8988T (cell line): ENCODE results near the gene HTR3B.

ENCODE experiments used
- DNase-seq: peaks from one replicate; pipeline ENCODE4 v3.0.0; 2011

HTR3B gene

GRCh38 chr11:113949891-113950290 is 45.3 kb downstream of the HTR3B start:
- DNase-seq, result no peak

- DNase-seq, result no peak
Measured at GRCh38 chr11:113951537-113951936, 46.9 kb downstream of the HTR3B start.

- DNase-seq, result no peak
Measured at GRCh38 chr11:113952070-113952469, 47.5 kb downstream of the HTR3B start.

DNA sequence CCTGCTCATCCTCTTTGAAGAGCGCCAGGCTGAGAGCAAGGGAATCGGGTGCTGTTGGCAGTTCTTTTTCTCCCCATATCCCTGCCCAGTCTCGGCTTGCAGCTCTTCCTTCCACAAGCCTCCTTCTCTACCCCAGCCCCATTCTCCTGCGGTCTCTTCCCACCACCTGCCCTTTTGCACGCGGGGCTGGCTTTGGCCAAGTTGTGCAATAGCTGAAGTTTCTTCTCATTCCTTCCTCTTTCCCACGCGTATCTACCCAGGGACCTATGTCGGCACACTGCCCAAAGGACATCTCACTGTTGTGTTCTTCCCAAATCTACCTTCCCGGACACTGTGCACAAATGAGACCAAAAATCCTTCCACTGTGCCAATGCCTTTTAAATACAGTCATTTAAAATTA is 48.0 kb downstream of the HTR3B start:
- DNase-seq, result no peak

DNA sequence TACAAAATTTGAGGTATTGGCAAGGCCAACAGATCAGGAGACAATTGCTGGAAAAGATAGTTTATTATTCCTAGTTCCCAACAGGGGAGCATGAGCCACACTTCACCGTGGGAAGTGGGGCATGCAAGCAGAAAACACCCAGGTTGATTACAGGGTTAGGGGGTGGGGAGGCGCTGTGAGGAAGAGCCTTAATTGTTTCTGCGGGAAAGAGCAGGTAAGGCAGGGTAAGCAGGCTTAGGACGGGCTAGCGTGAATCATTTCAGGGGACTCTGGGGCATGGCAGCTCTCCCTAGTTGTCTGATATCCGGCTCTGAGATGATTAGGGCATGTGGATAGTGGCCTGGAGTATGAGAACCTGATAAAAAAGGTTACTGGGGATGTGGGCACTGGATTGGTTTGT is 49.6 kb downstream of the HTR3B start:
- DNase-seq, result no peak

GRCh38 chr11:113956986-113957385 is 52.4 kb downstream of the HTR3B start:
- no peak for DNase-seq

DNA sequence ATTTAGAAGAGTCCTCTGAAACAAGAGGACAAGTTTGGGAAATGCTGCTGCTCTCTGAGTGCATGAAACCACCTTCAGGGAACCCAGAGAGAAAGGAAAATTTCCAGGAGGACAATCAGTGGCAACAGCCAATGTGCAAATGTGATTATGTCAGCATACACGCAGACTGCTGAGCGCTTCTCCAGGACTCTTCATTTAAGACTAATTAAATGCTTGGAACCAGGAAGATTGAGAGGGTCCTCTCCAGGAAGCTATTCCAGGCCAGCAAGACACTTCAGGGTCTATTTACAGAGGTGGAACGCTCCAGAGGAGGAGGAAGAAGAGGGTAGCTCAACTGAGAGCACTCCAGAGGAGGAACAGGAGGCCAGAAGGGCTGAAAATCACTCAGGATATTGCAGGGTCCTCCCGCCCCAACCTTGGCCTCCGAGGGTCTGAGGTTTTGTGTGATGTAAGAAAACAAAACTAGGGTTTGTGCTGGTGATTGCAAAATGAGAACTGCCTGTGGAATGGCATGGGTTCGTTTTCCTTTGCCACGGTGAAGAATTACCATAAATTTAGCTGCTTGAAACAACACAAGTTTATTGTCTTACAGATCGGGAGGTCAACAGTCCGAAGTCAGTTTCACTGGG is 56.2 kb downstream of the HTR3B start:
- DNase-seq, result no peak

DNA sequence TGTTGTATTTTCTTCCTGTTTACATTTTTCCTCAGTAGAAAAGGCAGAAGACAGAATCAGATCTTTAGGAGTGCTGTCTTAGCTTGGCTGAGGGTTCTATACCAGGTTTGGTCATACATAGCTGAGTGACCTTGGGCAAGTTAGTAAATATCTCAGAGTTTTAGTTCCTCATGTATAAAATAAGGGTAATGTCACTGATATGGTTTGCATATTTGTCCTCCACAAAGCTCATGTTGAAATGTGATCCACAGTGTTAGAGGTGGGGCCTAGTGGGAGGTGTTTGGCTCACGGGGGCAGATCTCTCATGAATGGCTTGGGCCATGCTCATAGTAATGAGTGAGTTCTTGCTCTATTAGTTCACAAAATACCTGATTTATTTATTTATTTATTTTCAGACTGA is 62.8 kb downstream of the HTR3B start:
- DNase-seq, result no peak

GRCh38 chr11:113971506-113972195 is 67.1 kb downstream of the HTR3B start:
- DNase-seq, result no peak

DNA sequence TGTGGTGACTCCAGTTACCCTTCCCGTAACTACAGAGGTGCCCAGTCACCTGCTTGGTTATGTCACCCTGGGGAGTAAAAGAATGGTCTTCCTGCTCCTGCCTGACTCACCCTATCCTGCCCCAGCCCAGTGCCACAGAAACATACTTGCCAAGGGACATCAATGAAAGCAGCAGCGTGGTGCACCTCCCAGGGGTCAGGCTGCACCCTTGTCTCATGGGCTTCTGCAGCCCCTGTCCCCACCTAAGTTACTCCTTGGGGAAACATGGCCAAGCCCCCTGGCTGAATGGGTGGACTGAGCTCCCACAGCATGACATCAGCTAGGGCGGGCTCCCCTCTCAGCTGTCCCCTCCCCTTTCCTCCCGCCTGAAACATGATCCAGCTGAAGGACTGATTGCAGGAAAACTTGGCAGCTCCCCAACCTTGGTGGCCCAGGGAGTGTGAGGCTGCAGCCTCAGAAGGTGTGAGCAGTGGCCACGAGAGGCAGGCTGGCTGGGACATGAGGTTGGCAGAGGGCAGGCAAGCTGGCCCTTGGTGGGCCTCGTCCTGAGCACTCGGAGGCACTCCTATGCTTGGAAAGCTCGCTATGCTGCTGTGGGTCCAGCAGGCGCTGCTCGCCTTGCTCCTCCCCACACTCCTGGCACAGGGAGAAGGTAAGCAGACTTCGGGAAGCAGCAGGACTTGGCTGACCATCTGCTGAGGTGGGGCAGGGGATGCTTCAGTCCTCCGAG is 70.3 kb downstream of the HTR3B start, which contains the start of gene HTR3A:
Gene HTR3A, plus strand, starts transcription at position 368 of the 730 bp plus-strand sequence. Its CDS starts 218 bp downstream, at position 586.
- DNase-seq, result no peak

GRCh38 chr11:113977071-113977490 is 72.5 kb downstream of the HTR3B start:
- no peak for DNase-seq

GRCh38 chr11:113977701-113978100 is 73.1 kb downstream of the HTR3B start:
- DNase-seq, result no peak

DNA sequence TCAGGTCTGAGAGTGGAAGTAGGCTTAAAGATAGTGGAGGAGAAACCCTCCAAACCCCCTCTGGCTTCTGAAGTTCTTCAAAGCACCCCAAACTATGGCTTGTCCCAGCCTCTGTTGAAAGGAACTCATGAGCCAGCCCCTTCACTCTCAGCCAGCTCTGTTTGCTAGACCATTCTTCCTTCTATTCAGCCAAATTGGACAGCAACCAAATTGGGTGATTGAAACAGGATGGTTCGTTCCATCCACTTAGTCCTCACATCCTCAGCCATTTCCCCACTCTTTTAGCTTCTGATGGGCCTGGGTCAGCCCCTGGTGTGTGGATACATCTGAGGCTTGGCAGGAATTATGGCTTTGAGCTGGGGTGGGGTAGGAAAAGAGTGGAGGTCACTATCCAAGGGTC is 74.8 kb downstream of the HTR3B start:
- DNase-seq, result no peak

- no peak for DNase-seq
Measured at GRCh38 chr11:113980785-113981184, 76.2 kb downstream of the HTR3B start.

DNA sequence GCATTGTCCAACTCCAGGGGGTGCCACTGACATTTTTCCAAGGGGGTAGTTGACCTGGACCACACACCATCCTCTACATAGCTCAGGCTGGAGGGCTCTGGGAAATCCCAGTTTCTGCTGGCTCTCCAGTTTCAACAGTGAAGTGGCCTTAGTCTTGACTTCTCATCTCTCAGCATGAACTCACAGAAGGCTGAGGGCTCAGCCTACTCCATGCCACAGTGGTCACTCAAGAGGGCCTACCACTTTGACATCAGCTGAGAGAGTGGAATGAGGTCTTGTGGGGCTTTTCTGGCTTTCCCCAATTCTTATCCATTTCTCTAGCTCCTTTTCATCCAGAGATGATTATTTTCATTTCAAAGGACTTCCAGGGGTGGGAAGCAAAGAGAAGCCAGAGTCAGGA is 77.7 kb downstream of the HTR3B start:
- DNase-seq, result no peak

DNA sequence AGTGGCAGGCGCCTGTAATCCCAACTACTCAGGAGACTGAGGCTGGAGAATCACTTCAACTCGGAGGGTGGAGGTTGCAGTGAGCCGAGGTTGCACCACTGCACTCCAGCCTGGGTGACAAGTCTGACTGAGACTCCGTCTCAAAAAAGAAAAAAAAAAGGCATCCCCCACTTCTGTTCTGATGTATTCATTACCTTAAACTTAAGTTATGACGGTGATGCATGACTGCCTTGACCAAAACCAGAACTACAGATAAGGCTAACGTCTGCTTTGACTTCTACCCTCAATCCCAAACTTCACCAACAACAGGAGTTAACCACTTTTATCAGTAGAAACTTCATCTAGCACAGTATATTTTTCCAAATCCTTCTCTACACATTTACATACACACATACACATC is 80.2 kb downstream of the HTR3B start:
- no peak for DNase-seq

GRCh38 chr11:113985906-113986305 is 81.3 kb downstream of the HTR3B start:
- no peak for DNase-seq

- no peak for DNase-seq
Measured at GRCh38 chr11:113986351-113987140, 82.0 kb downstream of the HTR3B start.

- DNase-seq, result no peak
Measured at GRCh38 chr11:113989381-113989780, 84.8 kb downstream of the HTR3B start.

DNA sequence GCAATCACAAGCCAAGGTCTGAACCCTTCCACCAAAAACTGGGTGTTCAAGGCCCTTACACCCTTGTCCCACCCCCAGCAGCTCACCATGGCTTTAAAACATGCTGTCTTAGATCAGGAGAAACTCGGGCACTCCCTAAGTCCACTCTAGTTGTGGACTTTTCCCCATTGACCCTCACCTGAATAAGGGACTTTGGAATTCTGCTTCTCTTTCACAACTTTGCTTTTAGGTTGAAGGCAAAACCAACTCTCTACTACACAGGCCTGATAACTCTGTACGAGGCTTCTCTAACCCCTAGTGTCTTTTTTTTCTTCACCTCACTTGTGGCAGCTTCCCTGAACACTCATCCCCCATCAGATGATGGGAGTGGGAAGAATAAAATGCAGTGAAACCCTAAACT is 85.3 kb downstream of the HTR3B start:
- no peak for DNase-seq

DNA sequence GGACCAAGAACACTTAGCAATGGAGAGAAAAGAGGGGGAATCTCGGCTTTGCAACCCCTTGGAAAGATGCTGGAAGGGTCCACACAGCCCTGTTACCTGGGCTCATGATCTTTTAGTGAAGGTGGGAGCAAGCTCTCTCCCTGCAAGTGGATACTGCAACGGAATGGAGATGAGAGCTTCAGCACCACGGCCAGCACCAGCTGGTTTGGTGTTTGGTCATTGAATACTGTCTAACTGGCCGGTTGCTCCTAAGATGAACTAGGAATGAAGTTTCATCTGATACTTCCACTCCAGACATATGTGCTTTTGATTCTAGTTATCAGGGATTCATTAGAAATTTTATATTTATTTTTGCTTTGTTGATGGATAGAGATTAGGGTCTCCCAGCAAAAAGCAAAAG is 86.6 kb downstream of the HTR3B start:
- no peak for DNase-seq

DNA sequence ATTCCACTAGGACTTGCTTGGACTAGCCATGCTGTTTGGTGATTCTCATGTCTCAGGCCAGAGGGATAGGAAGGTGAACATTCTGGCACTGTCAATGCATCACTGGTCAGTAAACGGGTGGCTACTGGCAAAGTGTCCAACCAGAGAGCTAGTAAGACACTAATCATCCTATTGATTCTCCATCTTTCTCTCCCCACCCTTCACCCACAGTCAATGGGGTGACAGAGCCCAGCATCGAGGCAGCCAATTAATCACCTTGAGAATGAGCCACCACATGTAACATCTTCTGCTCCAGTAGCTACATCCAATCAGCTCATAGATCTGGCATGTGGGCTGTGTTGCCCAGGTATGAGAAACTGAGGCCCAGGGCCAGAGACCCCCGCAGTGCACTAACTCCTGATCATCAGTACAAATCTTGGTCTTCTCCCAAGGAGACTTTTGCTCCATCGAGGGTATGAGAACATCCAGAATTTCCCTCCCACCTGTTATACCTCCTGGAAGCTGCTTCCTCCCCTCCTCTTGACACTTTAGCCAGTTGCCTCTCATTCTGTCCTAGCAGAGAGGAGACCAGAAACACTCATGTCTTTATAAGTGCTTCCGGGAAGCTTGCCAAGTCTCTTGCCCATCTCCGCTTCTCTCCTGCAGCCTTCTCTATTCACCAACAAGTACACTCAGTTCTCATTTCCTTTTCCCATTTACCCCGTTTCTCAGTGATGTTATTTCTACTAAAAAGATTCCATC is 87.3 kb downstream of the HTR3B start:
- DNase-seq, result no peak
